Mesenchymal stem cell (in vitro differentiated cells and primary cell): ENCODE data around the gene ASTN2.

Experiments used
- DNase-seq: peaks from one replicate; pipeline ENCODE4 v3.0.0-alpha.2; 2013
- H2AFZ ChIP-seq: one replicate; pipeline ENCODE4 v1.6.1; 2013; ENCODE audit warnings: low read depth, mild to moderate bottlenecking, control low read depth, inconsistent platforms, low read length, moderate library complexity
- H2AK5ac ChIP-seq: 2 replicates; pipeline ENCODE4 v1.6.1; 2013; ENCODE audit warnings: low read length, moderate library complexity, mild to moderate bottlenecking, inconsistent platforms; ENCODE audit not compliant: severe bottlenecking
- H2BK120ac ChIP-seq: one replicate; pipeline ENCODE4 v1.6.1; 2013; ENCODE audit warnings: low read depth, mild to moderate bottlenecking, inconsistent platforms, low read length, moderate library complexity
- H2BK12ac ChIP-seq, 2 experiments: one replicate each; pipeline ENCODE4 v1.6.1; 2013; ENCODE audit warnings: inconsistent platforms in 2 of 2, low read length in 2 of 2, mild to moderate bottlenecking in 2 of 2, moderate library complexity in 2 of 2, control low read depth in 1 of 2
- H2BK15ac ChIP-seq: one replicate; pipeline ENCODE4 v1.6.1; 2013; ENCODE audit warnings: mild to moderate bottlenecking, low read depth, inconsistent platforms; ENCODE audit not compliant: poor library complexity, severe bottlenecking
- H2BK5ac ChIP-seq: 2 replicates; pipeline ENCODE4 v1.6.1; 2013; ENCODE audit warnings: low read depth, mild to moderate bottlenecking, low read length, control low read depth, inconsistent platforms; ENCODE audit not compliant: poor library complexity, severe bottlenecking
- H3K14ac ChIP-seq, 2 experiments: one replicate each; pipeline ENCODE4 v1.6.1; 2013; ENCODE audit warnings: inconsistent platforms in 2 of 2, low read length in 2 of 2, control low read depth in 1 of 2, mild to moderate bottlenecking in 1 of 2, moderate library complexity in 1 of 2
- H3K18ac ChIP-seq, 2 experiments: one replicate each; pipeline ENCODE4 v1.6.1; 2013; ENCODE audit warnings: inconsistent platforms in 2 of 2, low read length in 2 of 2, control low read depth in 1 of 2, low read depth in 1 of 2, mild to moderate bottlenecking in 1 of 2
- H3K23ac ChIP-seq, 2 experiments: one replicate each; pipeline ENCODE4 v1.6.1; 2013; ENCODE audit warnings: inconsistent platforms in 2 of 2, low read length in 2 of 2, mild to moderate bottlenecking in 2 of 2, moderate library complexity in 2 of 2, control low read depth in 1 of 2
- H3K27ac ChIP-seq: 2 replicates; pipeline ENCODE4 v1.5.1; 2013; ENCODE audit warnings: mild to moderate bottlenecking, moderate library complexity, low read length, control low read depth, inconsistent platforms; ENCODE audit not compliant: poor library complexity, severe bottlenecking
- H3K27me3 ChIP-seq, 2 experiments: 2 replicates each; pipeline versions ENCODE4 v1.6.1 to v1.7.0; 2013; ENCODE audit warnings: low read length in 2 of 2, mild to moderate bottlenecking in 2 of 2, moderate library complexity in 2 of 2, control low read depth in 1 of 2, inconsistent platforms in 1 of 2; ENCODE audit not compliant: control insufficient read depth in 1 of 2, insufficient read depth in 1 of 2
- H3K36me3 ChIP-seq, 2 experiments: 2 replicates each; pipeline versions ENCODE4 v1.6.1 to v1.7.0; 2013; ENCODE audit warnings: low read length in 2 of 2, control low read depth in 1 of 2, inconsistent platforms in 1 of 2, low read depth in 1 of 2, mild to moderate bottlenecking in 1 of 2; ENCODE audit not compliant: insufficient read depth in 2 of 2, control insufficient read depth in 1 of 2
- H3K4ac ChIP-seq, 2 experiments: one replicate each; pipeline ENCODE4 v1.6.1; 2013; ENCODE audit warnings: inconsistent platforms in 2 of 2, low read length in 2 of 2, mild to moderate bottlenecking in 2 of 2, moderate library complexity in 2 of 2, control low read depth in 1 of 2, low read depth in 1 of 2
- H3K4me1 ChIP-seq: 2 replicates; pipeline ENCODE4 v1.6.1; 2013; ENCODE audit warnings: low read depth, low read length, control low read depth; ENCODE audit not compliant: control insufficient read depth, insufficient read depth
- H3K4me2 ChIP-seq: 2 replicates; pipeline ENCODE4 v1.6.1; 2013; ENCODE audit warnings: low read length, mild to moderate bottlenecking, inconsistent platforms; ENCODE audit not compliant: poor library complexity, severe bottlenecking
- H3K4me3 ChIP-seq, 2 experiments: 2 replicates each; pipeline versions ENCODE4 v1.5.1 to v1.7.0; 2013; ENCODE audit warnings: low read length in 2 of 2, mild to moderate bottlenecking in 2 of 2, control low read depth in 1 of 2, low read depth in 1 of 2; ENCODE audit not compliant: insufficient read depth in 1 of 2
- H3K79me1 ChIP-seq: replicated peaks from 2 replicates; pipeline ENCODE4 v1.6.1; 2013; ENCODE audit warnings: mild to moderate bottlenecking, control low read depth, low read length, inconsistent platforms; ENCODE audit not compliant: poor library complexity, severe bottlenecking
- H3K9ac ChIP-seq: 2 replicates; pipeline ENCODE4 v1.7.0; 2013; ENCODE audit warnings: mild to moderate bottlenecking, low read length, moderate library complexity
- H3K9me3 ChIP-seq: 2 replicates; pipeline ENCODE4 v1.7.0; 2013; ENCODE audit warnings: mild to moderate bottlenecking, low read length; ENCODE audit not compliant: control insufficient read depth
- H4K8ac ChIP-seq: one replicate; pipeline ENCODE4 v1.6.1; 2013; ENCODE audit warnings: inconsistent platforms, mild to moderate bottlenecking, low read length, moderate library complexity
- H4K91ac ChIP-seq: one replicate; pipeline ENCODE4 v1.6.1; 2013; ENCODE audit warnings: mild to moderate bottlenecking, low read length, inconsistent platforms
- WGBS: methylation state at CpG from one replicate; pipeline ENCODE4 v1.1.7; 2013; ENCODE audit warnings: mixed read lengths; 5-methylcytosine and 5-hydroxymethylcytosine counted together

ASTN2 gene

DNA sequence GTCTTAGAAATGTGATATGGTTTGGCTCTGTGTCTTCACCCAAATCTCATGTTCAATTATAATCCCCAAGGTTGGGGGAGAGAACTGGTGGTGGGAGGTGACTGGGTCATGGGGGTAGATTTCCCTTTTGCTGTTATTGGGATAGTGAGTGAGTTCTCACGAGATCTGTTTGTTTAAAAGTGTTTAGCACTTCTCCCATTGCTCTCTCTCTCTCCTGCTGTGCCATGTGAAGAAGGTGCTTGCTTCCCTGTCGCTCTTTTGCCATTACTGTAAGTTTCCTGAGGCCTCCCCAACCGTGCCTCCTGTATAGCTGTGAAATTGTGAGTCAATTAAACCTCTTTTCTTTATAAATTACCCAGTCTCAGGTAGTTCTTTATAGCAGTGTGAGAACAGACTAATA, 203.6 kb downstream of the ASTN2 start:
- no peak overlapping the region for H3K4me2 ChIP-seq
- H4K8ac ChIP-seq: no peak overlapping the region
- no peak overlapping the region for H2BK5ac ChIP-seq
- no peak overlapping the region for H3K4ac ChIP-seq
- no peak overlapping the region for H3K14ac ChIP-seq
- H3K36me3 ChIP-seq: no peaks in the 10 kb centered on the region
- no peak overlapping the region for H3K9ac ChIP-seq
- no CpG with 5 or more reads among the region's 3 CpGs for WGBS
- no peak overlapping the region for H3K18ac ChIP-seq
- H3K79me1 ChIP-seq: no peaks in the 10 kb centered on the region
- no peak overlapping the region for H3K23ac ChIP-seq
- DNase-seq: no peak
- H2AK5ac ChIP-seq: no peak overlapping the region
- H2AFZ ChIP-seq: no peak overlapping the region
- H3K4me3 ChIP-seq: no peak overlapping the region
- H2BK120ac ChIP-seq: no peak overlapping the region
- no peak overlapping the region for H3K27ac ChIP-seq
- no peak overlapping the region for H2BK12ac ChIP-seq
- H2BK15ac ChIP-seq: no peak overlapping the region
- no peak overlapping the region for H4K91ac ChIP-seq
- peaks cover 26% of the 10 kb centered on the region for H3K9me3 ChIP-seq
- H3K4me1 ChIP-seq: no peaks in the 10 kb centered on the region
- H3K27me3 ChIP-seq: no peaks in the 10 kb centered on the region

DNA sequence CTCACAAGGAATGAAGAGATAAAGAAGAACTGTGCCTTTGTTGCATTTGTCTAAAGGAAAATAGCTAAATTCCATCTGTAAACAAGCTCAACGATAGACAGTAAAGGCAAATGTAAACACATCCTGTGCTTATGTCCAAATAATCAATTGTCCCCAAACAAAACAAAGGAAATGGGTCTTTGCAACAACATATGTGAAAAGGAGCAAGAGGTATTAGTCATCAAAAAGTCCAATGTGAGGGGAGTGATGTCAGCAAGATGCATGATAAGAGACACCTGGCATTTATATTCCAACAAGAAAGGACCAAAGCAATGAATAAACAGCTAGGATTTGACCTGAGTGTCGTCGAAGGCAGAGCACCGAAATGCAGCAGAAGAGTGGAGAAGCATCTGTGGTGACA, 209.1 kb downstream of the ASTN2 start:
- Histone ChIP-seq H2AFZ (no peak overlapping the region), H3K4me1 (no peaks in the 10 kb centered on the region), H3K9ac (no peak overlapping the region), H3K23ac (no peak overlapping the region), H3K14ac (no peak overlapping the region), H2BK15ac (no peak overlapping the region), H3K27ac (no peak overlapping the region), H3K36me3 (no peaks in the 10 kb centered on the region), H2BK5ac (no peak overlapping the region), H2BK120ac (no peak overlapping the region), H4K8ac (no peak overlapping the region), H2AK5ac (no peak overlapping the region), H3K4me3 (no peak overlapping the region), H4K91ac (no peak overlapping the region), H3K79me1 (no peaks in the 10 kb centered on the region), H3K4me2 (no peak overlapping the region), H3K4ac (no peak overlapping the region), H3K9me3 (peaks cover 24% of the 10 kb centered on the region), H3K27me3 (no peaks in the 10 kb centered on the region), H2BK12ac (peak overlapping the region in 1 of 2 experiments; percentile 47), H3K18ac (no peak overlapping the region)
- WGBS: 11% methylated on average over 3 of the region's 4 CpGs
- peak; percentile 76 for DNase-seq

DNA sequence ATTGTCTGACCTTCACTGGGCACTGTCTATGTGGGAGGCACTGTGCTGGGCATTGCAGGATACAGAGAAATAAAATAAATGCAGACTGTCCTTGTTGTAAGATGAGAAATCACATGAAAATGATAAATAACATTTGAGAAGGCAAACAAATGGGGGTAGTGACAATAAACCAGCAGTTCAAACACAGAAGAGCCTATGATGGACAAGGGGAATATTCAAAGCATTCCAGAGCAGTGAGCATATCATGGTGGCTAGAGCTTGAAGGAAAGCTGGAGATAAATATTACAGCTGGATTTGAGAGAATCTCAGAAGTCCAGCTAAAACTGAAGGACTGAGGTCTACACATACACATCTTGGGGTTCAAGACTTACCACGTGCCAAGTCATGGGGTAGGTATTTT, 209.9 kb downstream of the ASTN2 start:
- Histone ChIP-seq H3K4me2 (no peak overlapping the region), H3K18ac (no peak overlapping the region), H3K9ac (no peak overlapping the region), H3K79me1 (no peaks in the 10 kb centered on the region), H3K9me3 (peaks cover 17% of the 10 kb centered on the region), H4K91ac (no peak overlapping the region), H2AFZ (no peak overlapping the region), H4K8ac (no peak overlapping the region), H3K4ac (no peak overlapping the region), H3K4me1 (no peaks in the 10 kb centered on the region), H2BK12ac (no peak overlapping the region), H3K27ac (no peak overlapping the region), H3K27me3 (no peaks in the 10 kb centered on the region), H3K14ac (no peak overlapping the region), H3K36me3 (no peaks in the 10 kb centered on the region), H2BK5ac (no peak overlapping the region), H2AK5ac (no peak overlapping the region), H2BK120ac (no peak overlapping the region), H2BK15ac (no peak overlapping the region), H3K4me3 (no peak overlapping the region), H3K23ac (no peak overlapping the region)
- 41% methylated on average over 1 of the region's 1 CpG for WGBS
- peak; percentile 43 for DNase-seq

DNA sequence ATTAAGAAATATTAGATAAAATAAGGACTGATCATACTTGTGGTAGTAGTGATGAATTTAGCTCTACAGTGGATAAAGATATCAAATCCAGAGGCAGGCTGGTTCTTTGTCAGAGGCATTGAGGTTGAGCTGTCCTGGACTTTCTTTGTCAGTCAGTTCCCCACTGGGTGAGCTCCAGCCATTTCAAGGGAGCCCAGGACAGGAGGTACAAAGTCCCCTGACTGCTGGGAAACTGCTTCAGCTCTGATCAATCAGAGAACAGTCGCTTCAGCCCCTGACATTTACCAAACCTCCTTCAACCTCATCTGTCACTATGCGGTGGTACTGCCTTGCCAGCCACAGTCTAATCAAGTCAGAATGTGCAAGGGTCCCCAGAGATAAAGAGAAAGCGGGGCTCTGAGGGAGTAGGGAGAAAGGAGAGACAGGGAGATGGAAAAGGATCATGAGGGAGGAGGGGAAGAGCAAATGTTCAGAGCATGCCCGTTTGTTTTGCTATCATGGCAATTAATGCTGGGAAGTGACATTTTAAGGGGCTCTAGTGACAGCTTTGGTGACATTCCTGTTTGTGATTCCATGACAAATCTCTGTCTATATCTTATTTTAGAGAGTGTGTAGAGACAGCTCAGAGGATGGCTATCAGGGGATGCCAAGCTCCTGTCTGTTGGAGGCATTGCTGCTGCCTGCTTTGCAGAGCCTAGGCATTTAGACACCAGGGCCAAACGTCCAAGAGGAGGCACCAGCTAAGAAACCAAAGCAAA, 223.2 kb downstream of the ASTN2 start:
- Histone ChIP-seq H3K14ac (no peak overlapping the region), H4K8ac (no peak overlapping the region), H3K36me3 (no peaks in the 10 kb centered on the region), H3K27me3 (no peaks in the 10 kb centered on the region), H2AK5ac (no peak overlapping the region), H3K9ac (no peak overlapping the region), H2BK12ac (no peak overlapping the region), H3K79me1 (no peaks in the 10 kb centered on the region), H3K4me2 (no peak overlapping the region), H3K23ac (no peak overlapping the region), H3K18ac (no peak overlapping the region), H3K4me3 (no peak overlapping the region), H2BK5ac (no peak overlapping the region), H3K4me1 (peaks cover 2% of the 10 kb centered on the region), H4K91ac (no peak overlapping the region), H2BK15ac (no peak overlapping the region), H3K4ac (no peak overlapping the region), H3K9me3 (no peaks in the 10 kb centered on the region), H3K27ac (no peak overlapping the region), H2AFZ (no peak overlapping the region), H2BK120ac (no peak overlapping the region)
- no peak for DNase-seq
- WGBS: 58% methylated on average over 5 of the region's 5 CpGs
